HG03571 (cell line): Measurements from ENCODE around the gene BID.
"Not testable (repeated sequence)": the region's sequence is repeated elsewhere in the genome, so short reads cannot be mapped to it uniquely, and the experiment has no call there.

ENCODE experiments used
- ATAC-seq: cut with Tn5 transposase; IDR thresholded peaks from one replicate; pipeline ENCODE4 v1.9.1; 2021; ENCODE audit not compliant: unreplicated experiment

Gene BID

GRCh38 chr22:17705951-17706900, 68.0 kb downstream of the BID start:
- ATAC-seq, result peak; percentile 84

- no peak for ATAC-seq
Observed at GRCh38 chr22:17705546-17705945, 68.7 kb downstream of the BID start.

GRCh38 chr22:17703811-17704210, 70.5 kb downstream of the BID start:
- ATAC-seq, result no peak

GRCh38 chr22:17700778-17701177, 73.5 kb downstream of the BID start:
- no peak for ATAC-seq

- no peak for ATAC-seq
Observed at GRCh38 chr22:17699696-17700340, 74.5 kb downstream of the BID start.

GRCh38 chr22:17698948-17699347, 75.3 kb downstream of the BID start:
- ATAC-seq, result no peak

GRCh38 chr22:17698276-17698675, 76.0 kb downstream of the BID start:
- ATAC-seq, result not testable (repeated sequence)

- not testable (repeated sequence) for ATAC-seq
Observed at GRCh38 chr22:17697196-17697595, 77.1 kb downstream of the BID start.

- no peak for ATAC-seq
Observed at GRCh38 chr22:17695986-17696385, 78.3 kb downstream of the BID start.

GRCh38 chr22:17694752-17695151, 79.5 kb downstream of the BID start:
- ATAC-seq, result no peak

GRCh38 chr22:17694193-17694592, 80.1 kb downstream of the BID start:
- ATAC-seq, result no peak

- ATAC-seq, result no peak
Observed at GRCh38 chr22:17692841-17693240, 81.4 kb downstream of the BID start.

- no peak for ATAC-seq
Observed at GRCh38 chr22:17684245-17684644, 90.0 kb downstream of the BID start.
